GM15510 (cell line): Measurements from ENCODE around the gene NKX1-1.

Source experiments
- POLR2A ChIP-seq: IDR thresholded peaks from 3 replicates; pipeline ENCODE4 v1.6.1; 2011; ENCODE audit warnings: borderline replicate concordance; ENCODE audit not compliant: insufficient read length; ENCODE audit errors: extremely low read depth

The NKX1-1 gene

GRCh38 chr4:1409491-1410425, 3.5 kb upstream of the NKX1-1 start:
- no peak for TF ChIP-seq POLR2A

GRCh38 chr4:1409079-1409478, 2.8 kb upstream of the NKX1-1 start:
- no peak for TF ChIP-seq POLR2A

GRCh38 chr4:1408418-1408817, 2.2 kb upstream of the NKX1-1 start:
- TF ChIP-seq POLR2A, result no peak

- no peak for TF ChIP-seq POLR2A
These were observed 1.6 kb upstream of the NKX1-1 start for GRCh38 chr4:1407657-1408333.

- no peak for TF ChIP-seq POLR2A
These were observed 877 bp upstream of the NKX1-1 start for GRCh38 chr4:1406981-1407656.

GRCh38 chr4:1405636-1406393, 427 bp downstream of the NKX1-1 start:
- TF ChIP-seq POLR2A, result no peak

GRCh38 chr4:1405254-1405635, 997 bp downstream of the NKX1-1 start:
- TF ChIP-seq POLR2A, result no peak

GRCh38 chr4:1404573-1405253, 1.5 kb downstream of the NKX1-1 start:
- TF ChIP-seq POLR2A, result no peak

- TF ChIP-seq POLR2A, result no peak
These were observed 2.4 kb downstream of the NKX1-1 start for GRCh38 chr4:1403591-1404572.

GRCh38 chr4:1403177-1403583, 3.1 kb downstream of the NKX1-1 start:
- no peak for TF ChIP-seq POLR2A

GRCh38 chr4:1402516-1403091, 3.6 kb downstream of the NKX1-1 start:
- no peak for TF ChIP-seq POLR2A

- TF ChIP-seq POLR2A, result no peak
These were observed 4.2 kb downstream of the NKX1-1 start for GRCh38 chr4:1402021-1402515.

- TF ChIP-seq POLR2A, result no peak
These were observed 4.7 kb downstream of the NKX1-1 start for GRCh38 chr4:1401409-1402020.
